HG02938 (cell line): ENCODE data around the gene NOSTRIN.
"Not testable (repeated sequence)": the region's sequence is repeated elsewhere in the genome, so short reads cannot be mapped to it uniquely, and the experiment has no call there.

Experiments
- ATAC-seq: cut with Tn5 transposase; IDR thresholded peaks from one replicate; pipeline ENCODE4 v1.9.1; 2021; ENCODE audit warnings: mild to moderate bottlenecking, moderate library complexity; ENCODE audit not compliant: unreplicated experiment

NOSTRIN gene

DNA sequence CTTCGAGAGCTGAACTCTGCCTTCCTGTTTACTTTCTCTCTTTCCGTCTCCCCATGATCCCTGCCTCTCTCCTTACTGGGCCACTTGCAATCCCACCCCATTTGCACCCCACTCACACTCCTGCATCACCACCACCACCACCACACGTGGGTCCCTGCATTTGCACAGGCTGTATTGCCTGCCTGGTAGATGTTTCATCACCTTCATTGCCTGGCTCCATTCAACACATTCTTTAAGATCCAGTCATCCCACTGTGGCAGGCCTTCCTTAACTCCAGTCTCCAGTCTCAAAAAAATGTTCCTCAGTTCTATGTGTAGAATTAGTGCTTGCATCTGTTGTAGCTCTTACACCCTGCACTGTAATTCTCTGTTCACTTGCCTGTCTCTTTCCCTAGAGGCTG lies 13.9 kb downstream of the NOSTRIN start:
- ATAC-seq = no peak

DNA sequence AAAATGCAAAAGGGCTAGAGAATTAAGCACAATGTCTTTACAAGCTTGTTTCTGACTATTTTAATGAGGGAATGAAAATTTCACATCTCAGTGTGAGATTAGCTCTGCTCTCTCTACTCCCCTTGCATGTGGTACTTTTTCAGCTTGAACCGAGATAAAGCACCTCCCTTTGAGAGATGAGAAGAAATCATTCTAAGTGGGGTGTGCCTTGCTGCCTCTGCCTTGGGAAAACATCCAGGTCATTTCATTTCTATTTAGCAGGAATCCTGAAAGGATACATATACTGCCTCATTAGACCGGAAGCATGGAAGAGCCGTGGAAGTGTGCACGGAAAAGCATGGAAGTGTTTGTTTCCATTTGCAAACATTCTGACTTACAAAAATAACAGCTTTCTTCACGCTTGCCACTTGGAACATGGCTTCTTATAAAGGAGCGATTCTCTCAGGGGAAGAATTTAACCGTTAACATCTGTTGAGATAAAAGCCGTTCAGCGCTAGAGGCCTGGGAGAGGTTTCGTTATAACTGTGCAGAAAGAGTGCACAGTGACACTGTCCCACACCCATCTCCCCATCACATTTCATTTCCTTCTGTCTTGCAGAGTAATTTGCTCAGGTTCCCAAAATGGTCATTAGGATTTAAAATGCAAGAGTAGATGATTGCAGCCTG lies 16.7 kb downstream of the NOSTRIN start:
- no peak for ATAC-seq

DNA sequence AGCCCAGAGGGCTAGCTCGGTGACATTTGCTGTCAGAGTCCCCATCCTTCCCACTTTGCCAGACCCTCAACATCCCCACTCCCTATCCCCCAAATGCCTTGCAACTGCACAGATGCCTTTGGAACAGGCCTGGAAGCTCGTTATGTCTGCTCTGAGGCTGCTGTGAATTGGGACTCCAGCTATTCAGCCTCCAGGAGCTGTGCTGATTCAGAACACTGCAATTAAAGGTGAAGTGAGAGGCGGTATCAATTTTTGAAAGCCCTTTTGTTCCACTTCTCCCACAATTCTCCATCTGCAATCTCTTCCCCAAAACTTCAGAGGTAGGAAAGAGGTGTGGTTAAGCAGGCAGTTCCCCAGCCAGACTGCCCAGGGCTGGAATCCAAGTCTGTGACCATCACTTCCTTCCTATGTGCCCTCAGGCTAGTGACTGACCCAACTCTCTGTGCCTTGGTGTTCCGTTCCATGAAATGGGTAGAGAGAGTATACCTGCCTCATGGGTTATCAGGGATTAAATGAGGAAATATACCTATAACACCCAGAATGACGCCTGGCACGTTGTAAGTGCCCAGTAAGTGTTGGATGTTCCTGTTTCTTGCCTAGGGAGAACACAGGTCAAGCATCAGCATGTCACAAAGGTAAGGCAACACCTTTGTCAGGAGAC lies 17.5 kb downstream of the NOSTRIN start:
- no peak for ATAC-seq

DNA sequence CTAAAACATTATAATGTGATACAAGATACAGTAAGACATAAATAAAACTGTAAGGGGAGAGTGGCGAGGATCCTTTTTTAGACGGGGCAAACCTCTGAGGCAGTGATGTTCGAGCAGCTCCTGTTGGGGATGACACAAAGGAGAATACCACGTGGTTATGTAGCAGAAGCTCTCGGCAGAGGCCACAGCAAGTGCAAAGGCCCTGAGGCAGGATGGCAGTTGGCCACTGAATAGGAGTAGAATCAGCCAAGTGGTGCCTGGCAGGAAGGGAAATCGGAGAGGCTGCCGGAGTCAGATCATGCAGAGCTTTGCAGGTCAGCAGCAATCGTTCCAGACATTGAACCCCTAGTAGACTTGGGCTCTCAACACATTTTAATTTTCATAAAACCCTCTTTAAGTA lies 19.1 kb downstream of the NOSTRIN start:
- no peak for ATAC-seq

DNA sequence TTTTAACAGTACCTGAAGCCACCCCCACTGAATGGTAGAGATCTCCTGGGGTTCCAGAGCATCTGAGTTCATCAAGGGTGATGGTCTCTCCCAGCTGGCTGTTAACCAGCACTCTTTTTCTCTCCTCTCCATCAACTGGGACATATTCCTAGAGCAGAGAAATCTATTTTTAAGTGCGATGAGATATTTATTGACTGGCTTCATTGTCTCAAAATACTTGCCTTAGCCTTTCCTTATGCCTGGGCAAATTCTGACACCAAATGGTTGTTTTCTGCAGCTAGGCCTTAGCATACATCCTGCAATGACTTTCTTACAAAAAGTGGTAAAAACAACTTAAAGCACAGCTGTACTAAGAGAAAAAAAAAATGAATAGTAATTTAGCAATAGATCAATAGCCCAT lies 19.6 kb downstream of the NOSTRIN start:
- ATAC-seq = no peak

DNA sequence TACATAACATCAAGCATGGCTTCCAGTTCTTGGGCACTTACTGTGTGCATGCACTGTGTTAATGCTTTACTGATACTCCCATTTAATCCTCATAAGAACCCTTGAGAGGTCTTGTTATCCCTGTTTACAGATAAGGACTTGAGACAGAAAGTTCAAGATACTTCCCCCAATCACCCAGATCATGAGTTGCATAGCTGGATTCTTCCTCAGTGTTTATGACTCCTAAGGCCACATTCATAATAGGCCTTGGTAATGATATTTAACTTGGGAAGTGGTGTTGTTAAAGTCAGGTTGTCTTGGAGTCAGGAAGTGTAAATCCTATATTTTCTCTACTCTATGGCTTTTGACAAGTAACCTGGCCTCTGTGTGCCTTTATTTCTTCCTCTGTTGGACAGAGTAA lies 22.7 kb downstream of the NOSTRIN start:
- ATAC-seq = no peak

DNA sequence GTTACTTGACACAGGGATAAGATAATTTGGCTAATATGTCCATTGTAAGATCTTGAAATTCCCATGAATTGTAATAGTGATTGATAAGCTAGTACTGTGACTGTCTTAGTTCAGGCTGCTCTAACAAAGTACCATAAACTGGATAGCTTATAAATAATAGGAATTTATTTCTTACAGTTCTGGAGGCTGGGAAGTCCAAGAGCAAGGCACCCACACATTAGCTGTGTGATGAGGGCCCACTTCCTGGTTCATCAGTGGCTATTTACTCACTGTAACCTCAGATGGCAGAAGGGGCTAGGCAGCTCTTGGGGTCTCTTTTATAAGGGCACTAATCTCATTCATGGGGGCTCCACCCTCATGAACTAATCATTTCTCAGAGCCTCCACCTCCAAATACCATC lies 28.5 kb downstream of the NOSTRIN start:
- no peak for ATAC-seq

DNA sequence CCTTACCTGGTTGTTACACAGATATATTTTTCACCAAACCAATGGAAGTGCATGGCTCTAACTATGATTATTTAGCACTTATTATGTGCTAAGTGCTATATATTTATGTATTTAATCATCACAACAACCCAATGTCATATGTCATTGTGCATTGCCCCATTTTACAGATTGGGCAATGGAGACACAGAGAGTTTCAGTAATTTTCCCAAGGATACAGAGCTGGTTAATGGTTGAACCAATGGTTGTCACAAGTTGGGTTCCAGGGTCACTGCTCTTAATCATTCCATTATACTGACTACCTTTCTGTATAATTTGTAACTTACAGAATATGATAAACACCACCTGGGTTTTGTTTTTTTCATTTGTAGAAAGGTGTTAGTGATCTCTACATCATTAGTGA lies 29.2 kb downstream of the NOSTRIN start:
- ATAC-seq = no peak

DNA sequence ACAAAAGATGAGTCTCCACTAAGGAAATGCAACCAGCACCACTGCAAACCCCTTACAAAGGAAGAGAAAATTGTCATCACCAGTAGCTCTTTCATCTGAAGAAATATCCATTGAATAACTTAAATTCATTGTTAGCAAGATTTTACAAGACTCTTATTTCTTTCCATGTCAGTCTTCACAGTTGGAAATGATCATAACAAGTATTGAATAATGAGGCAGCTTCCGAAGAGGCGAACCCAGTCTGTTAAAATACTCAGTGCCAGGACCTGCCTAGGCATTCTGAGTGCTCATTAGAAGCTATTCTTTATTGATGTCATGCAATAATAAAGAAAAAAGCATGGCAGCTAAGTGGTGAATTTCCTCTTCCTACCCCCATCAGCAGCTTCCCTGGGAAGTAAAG lies 33.5 kb downstream of the NOSTRIN start:
- ATAC-seq = no peak

DNA sequence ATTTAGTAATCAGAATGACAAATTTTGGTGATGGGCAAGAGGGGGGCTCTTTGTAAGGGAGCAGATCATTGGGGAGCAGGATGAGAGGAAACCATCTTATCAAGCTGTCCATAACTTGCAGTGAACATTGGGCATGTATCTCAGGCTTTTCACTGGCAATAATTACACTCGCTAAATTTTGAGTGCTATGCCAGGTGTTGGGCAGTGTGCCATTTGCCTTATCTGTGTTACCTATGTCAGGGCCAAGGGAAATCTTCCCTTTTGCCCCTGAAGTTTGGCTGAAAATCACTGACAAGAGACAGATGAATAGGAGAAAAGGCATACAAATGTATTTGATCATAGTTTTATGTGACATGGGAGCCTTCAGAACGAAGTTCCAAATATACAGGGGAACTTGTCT lies 39.0 kb downstream of the NOSTRIN start:
- ATAC-seq = no peak

DNA sequence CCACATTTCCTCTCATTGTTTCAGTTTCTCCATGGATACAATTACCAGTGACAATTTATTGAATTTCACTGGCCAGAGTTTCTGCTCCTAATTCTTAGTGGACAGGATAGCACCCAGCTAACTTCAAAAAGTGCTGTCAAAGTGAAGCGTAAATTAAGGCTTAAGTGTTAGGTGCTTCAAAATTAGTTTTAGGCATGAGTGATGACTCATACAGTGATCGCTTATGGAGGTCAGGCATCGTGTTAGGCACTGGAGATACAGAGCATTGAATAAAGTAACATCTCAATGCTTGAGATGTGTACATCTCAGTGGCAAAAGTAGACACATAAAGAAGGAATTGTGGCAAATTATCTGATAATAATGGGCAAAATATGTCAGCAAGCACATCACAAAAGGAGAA lies 40.8 kb downstream of the NOSTRIN start:
- no peak for ATAC-seq

DNA sequence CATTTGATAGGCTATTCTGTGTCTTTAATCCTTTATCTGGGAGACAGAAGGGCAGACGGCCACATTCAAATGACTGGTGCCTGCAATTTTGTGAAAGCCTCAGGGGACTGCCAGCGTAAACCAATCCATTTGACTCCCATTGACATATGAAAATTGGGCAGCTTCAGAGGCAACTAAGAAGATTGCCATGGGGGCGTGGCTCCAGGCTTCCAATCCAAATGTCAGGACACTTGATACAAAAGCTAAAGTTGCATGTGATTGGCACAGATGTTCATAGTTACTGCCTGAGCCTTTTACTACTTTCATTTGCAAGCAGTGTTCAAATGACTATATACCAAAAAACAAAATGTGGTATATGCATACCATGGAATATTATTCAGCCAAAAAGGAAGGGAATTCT lies 45.8 kb downstream of the NOSTRIN start:
- ATAC-seq = no peak

DNA sequence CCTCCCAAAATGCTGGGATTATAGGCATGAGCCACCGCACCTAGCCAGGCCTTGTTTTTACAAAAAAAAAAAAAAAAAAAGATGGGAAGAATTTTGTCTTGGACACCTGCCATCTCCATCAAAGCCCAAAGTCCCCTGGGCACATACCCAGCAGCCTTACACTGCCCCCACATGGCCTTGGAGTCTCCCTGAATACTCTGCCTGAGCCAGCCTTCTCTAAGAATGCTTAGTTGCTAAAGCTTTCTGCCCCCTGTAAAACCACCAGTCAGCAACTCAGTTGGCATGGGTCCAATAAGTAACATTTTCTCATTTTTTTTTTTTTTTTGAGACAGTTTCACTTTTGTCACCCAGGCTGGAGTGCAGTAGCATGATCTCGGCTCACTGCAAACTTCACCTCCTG lies 47.2 kb downstream of the NOSTRIN start:
- no peak for ATAC-seq

DNA sequence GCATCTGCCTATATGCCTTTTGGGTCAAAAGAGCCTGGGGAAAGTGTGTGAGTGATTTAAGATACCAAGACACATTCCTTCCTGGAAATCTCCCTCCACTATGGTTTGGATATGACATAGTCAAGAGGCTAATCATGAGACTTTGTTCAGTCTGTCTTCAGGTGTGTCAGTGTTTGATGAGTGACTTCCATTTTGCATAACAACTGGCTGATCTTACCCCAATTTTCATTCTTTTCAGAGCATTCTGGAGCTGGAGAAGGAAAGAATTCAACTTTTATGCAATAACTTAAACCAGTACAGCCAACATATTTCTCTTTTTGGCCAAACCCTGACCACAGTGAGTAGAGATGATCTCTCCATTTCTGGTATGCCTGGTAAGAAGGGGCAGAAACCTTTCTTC lies 48.4 kb downstream of the NOSTRIN start:
- no peak for ATAC-seq

DNA sequence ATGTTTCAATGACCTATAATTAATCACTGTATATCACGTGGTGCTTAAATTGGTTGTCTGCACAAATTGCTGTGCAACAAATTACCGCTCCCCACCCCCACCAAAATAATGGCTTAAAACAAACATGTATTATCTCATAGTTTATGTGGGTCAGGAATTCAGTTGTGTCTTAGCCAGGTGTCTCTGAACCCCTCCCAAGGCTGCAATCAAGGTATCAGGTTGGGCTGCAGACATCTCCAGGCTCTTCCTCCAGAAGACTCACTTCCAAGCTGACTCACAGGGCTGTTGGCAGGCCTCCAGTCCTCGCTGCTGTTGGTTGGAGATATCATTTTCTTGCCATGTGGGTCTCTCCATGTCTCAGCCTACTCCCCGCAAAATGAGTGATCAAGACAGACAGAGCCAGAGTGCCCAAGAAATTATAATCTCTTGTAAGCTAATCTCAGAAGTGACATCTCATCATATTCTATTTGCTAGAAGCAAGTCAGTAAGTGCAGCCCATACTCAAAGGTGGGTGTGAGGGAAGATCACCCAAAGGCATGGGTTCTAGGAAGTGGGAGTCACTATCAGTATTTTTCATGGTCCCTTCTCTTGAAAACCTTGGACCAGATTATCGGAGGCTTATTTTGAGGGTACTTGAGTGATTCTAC lies 49.4 kb downstream of the NOSTRIN start:
- ATAC-seq = no peak

DNA sequence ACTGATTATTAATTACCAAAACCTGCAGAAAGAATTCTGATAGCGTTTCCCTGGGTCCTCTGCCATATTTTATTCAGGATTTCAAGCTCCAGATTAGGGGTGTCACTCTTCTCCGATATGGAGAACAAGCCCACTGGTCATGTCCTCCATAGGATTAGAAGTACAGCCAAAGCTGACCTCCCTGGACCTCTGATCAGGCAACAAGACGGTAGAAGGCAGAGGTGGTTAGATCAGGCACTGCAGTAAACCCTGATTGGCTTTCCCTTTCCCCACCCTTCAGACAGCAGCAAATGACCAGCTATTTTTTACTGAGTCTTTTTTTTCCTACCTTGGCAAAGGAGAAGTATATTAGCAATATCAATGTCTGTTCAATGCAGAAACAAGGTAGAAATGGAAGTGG lies 50.0 kb downstream of the NOSTRIN start:
- ATAC-seq = no peak

DNA sequence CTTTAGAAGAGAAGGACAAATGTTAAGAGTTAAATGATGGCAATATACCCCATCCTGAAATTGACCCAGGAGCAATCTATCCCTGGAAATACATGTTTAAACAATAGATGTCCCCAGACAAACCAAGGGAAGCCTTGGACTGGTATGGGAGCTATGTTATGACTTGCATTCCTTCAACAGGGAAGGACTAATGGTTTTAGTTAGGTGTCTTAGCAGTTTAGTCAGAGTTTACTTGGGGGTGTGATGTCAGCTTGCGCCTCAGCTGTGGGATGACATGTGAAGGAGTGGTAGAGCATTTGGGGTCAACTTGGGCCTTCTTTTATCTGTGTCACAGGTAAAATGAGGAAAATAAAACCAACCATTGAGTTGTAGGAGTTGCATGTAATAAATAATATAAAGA lies 51.0 kb downstream of the NOSTRIN start:
- ATAC-seq = no peak

DNA sequence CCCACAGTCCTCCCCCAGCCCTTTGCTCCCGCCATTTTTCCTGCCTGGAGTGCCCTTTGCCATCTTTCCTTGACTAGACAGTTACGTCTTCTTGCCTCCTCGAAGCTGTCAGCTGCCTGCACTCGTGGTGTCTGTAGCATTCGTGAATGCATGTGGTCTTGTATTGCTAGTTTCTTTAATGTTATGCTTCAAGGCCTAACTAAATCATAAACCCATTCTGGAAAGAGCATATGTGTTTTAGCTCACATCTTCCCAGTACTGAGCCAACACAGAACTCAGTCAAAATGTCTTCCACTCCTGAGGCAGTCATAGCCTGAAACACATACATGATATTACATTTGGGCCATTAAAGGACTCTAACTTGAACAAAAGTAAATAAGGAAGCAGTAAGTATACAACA lies 52.2 kb downstream of the NOSTRIN start:
- ATAC-seq = no peak

DNA sequence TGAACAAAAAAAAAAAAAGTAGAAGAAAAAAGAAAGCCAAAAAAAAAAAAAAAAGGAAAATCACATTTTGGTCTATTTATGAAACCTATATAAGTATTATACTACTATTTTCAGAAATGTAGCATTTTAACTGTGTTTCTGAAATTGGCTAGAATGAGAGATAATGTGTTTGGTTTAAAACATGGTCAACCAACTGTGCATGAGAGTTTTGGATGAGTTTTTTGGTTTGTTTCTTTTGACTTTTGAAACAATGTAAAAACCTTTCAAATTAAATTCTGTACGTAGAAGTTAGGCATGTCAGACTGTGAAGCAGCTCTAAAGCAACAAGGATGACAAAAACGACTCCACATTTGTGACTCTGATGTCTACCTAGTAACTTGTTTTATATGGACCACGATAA lies 53.2 kb downstream of the NOSTRIN start:
- ATAC-seq = no peak

DNA sequence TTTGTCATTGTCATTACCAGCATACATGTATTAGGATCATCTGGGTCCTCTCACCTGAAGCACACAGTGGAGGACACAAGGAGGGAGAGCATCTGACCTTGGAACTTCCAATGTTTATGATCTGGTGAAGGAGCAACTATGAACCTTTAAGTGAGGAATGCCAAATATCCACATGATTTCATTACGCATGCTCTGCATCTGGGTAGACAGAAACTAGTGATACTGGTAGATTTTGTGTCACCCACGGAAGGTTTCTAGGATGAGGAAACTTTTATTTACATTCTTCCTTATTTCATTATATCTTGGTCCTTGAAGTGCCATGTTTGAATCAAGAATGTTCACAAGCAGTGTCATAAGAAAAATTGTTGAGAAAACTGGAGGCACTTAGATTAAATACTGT lies 55.7 kb downstream of the NOSTRIN start:
- ATAC-seq = no peak

DNA sequence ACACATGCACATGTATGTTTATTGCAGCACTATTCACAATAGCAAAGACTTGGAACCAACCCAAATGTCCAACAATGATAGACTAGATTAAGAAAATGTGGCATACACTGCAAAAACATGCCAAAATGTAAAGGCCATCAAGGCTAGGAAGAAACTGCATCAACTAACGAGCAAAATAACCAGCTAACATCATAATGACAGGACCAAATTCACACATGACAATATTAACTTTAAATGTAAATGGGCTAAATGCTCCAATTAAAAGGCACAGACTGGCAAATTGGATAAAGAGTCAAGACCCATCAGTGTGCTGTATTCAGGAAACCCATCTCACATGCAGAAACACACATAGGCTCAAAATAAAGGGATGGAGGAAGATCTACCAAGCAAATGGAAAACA lies 64.7 kb downstream of the NOSTRIN start:
- ATAC-seq = not testable (repeated sequence)

DNA sequence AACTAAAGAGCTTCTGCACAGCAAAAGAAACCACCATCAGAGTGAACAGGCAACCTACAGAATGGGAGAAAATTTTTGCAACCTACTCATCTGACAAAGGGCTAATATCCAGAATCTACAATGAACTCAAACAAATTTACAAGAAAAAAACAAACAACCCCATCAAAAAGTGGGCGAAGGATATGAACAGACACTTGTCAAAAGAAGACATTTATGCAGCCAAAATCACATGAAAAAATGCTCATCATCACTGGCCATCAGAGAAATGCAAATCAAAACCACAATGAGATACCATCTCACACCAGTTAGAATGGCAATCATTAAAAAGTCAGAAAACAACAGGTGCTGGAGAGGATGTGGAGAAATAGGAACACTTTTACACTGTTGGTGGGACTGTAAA lies 67.9 kb downstream of the NOSTRIN start:
- ATAC-seq = not testable (repeated sequence)
